Kasumi-1 (cell line): ENCODE results near the gene TRIM3.

ENCODE experiments used
- DNase-seq, 2 experiments: peaks; one replicate each; lab custom pipeline; 2025; lab: John Stamatoyannopoulos, UW

TRIM3 gene

GRCh38 chr11:6401464-6401863 lies 72.3 kb downstream of the TRIM3 start:
- no peak for DNase-seq

GRCh38 chr11:6400431-6401345 lies 73.1 kb downstream of the TRIM3 start:
- no peak for DNase-seq
